ENCODE measurements around the gene TRIP6.

GRCh38 chr7:100878013-100878412 is 10.8 kb downstream of the TRIP6 start:
- TF ChIP-seq CTCF (IDR thresholded peaks at IDR 0.05), result no peak
- no peak for TF ChIP-seq EZH2 (IDR thresholded peaks at IDR 0.05)
- TF ChIP-seq EZH2phosphoT487 (IDR thresholded peaks at IDR 0.05), result no peak

Data from neural progenitor cell (in vitro differentiated cells).